Measurements from ENCODE around the gene SCARF1.

GRCh38 chr17:1676401-1676800 is 30.9 kb upstream of the SCARF1 start:
- TF ChIP-seq ARNT (IDR thresholded peaks at IDR 0.05) (no peak), LEF1 (IDR thresholded peaks at IDR 0.05; ENCODE audit: borderline replicate concordance) (no peak), HDGF (IDR thresholded peaks at IDR 0.05; ENCODE audit: borderline replicate concordance) (no peak), SP1 (IDR thresholded peaks at IDR 0.05) (no peak)

All from HEK293T (cell line).